GM18858 (cell line): Measurements from ENCODE around the gene KAT14.
"Not testable (repeated sequence)": the region's sequence is repeated elsewhere in the genome, so short reads cannot be mapped to it uniquely, and the experiment has no call there.

ENCODE experiments used
- ATAC-seq: cut with Tn5 transposase; IDR thresholded peaks from one replicate; pipeline ENCODE4 v1.9.1; 2021; ENCODE audit not compliant: unreplicated experiment

KAT14 gene, protein sequence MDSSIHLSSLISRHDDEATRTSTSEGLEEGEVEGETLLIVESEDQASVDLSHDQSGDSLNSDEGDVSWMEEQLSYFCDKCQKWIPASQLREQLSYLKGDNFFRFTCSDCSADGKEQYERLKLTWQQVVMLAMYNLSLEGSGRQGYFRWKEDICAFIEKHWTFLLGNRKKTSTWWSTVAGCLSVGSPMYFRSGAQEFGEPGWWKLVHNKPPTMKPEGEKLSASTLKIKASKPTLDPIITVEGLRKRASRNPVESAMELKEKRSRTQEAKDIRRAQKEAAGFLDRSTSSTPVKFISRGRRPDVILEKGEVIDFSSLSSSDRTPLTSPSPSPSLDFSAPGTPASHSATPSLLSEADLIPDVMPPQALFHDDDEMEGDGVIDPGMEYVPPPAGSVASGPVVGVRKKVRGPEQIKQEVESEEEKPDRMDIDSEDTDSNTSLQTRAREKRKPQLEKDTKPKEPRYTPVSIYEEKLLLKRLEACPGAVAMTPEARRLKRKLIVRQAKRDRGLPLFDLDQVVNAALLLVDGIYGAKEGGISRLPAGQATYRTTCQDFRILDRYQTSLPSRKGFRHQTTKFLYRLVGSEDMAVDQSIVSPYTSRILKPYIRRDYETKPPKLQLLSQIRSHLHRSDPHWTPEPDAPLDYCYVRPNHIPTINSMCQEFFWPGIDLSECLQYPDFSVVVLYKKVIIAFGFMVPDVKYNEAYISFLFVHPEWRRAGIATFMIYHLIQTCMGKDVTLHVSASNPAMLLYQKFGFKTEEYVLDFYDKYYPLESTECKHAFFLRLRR

DNA sequence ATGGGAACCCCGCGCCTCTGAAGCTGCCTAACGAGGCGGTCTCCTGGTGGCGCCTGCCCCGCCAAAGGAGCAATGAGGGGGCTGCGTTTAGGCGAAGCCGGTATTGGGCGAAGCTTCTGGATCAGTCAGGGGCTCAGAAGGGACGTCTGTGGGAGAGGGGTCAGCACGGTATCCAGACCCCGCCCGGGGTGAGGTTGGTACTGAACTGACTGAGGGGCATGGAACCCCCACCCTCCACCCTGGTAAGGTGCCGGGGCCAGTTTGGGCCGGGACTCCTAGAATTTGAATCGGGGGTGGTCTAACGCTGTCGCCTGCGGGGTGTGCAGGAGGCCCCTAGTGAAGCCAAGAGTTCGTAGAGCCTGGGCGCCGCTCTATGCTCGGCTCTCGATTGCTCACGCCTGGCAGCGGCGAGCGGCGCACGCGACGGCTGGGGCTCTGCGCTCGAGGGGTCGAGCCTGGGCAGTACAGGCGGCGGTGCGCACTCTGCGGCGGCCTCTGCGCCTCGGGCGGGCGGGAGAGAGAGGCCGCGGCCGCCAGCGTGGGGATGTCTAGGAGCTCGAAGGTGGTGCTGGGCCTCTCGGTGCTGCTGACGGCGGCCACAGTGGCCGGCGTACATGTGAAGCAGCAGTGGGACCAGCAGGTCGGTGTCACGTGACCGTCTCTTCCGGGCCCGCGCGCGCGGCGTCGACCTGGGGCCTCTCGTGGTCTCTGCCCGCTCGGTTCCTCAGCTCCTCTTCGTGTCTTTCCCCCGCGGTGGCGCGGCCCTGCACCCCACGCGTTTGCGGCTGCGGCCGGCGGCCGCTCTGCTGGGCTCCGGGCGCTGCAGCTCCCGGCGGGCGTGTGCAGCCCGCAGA is at the start of gene KAT14, which contains the start of gene PET117:
Gene KAT14 (plus strand): TSS at position 452 of the 854 bp plus-strand sequence. CDS start 4,798 bp downstream, outside the sequence.
Gene PET117 (plus strand): TSS at position 452 of the 854 bp plus-strand sequence. CDS start 93 bp downstream, at position 545.
- peak; percentile 84 for ATAC-seq

GRCh38 chr20:18088298-18088697 is 49.4 kb upstream of the KAT14 start:
- not testable (repeated sequence) for ATAC-seq

DNA sequence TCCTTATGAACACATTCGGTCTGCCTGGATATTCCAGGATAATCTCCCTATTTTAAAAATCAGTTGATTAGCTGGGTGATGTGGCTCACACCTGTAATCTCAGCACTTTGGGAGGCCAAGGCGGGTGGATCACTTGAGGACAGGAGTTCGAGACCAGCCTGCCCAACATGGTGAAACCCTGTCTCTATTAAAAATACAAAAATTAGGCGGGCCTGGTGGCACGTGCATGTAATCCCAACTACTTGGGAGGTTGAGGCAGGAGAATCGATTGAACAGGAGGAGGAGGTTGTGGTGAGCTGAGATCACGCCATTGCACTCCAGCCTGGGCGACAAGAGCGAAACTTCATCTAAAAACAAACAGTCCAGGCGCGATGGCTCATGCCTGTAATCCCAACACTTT is 48.8 kb upstream of the KAT14 start:
- not testable (repeated sequence) for ATAC-seq

DNA sequence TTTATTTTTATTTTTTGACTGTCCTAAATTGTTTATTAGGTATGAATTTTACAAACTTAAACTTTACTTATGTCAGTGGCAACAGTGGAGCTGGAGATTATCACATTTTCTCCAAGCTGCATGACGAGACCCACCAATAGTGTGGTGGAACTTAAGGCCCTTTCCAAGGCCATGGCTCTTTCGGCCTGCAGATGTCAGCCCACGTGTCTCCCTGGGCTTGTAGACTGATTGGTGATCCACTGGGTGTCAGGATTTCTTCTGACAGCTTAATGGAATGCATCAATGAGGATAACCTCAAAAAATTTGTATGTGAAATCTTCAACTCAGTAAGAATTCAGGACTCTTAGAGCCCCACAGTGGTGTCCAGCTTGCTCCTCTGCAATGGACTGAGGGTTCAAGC is 47.6 kb upstream of the KAT14 start:
- ATAC-seq: no peak

DNA sequence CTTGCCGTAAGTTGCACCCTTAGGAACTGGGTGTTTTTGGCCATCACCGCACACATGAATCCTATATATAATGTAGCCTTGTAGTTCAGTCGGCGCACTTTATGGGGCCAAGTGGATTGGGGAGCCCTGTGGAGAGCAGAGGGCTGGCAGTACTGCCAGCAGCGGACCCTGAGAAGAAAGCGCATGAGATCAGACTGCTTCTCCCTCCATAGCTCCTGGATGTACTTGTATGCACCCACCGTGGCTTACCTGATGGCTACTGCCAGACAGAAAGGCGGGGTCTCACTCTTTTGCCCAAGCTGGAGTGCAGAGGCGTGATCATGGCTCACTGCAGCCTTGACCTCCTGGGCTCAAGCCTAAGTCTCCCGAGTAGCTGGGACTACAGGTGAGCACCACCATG is 47.2 kb upstream of the KAT14 start:
- no peak for ATAC-seq

DNA sequence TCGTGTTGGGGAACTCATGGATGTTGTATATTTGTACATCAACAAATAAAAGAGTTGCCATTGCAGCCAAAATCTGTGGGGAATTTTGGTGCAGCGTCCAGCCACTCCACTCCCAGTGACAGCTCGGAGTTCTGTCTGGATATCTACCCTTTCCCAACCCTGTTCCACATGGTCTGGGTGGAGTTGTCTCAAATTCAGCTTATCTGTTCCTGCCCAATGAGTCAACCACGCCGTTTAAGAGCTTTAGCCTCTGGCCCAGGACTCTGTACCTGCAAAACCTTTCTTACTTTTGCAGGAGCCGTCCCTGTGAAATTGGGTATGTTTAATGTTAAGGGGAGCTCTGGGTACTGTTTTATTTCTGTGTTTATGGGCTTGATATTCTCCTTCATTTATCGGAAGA is 46.0 kb upstream of the KAT14 start:
- no peak for ATAC-seq

DNA sequence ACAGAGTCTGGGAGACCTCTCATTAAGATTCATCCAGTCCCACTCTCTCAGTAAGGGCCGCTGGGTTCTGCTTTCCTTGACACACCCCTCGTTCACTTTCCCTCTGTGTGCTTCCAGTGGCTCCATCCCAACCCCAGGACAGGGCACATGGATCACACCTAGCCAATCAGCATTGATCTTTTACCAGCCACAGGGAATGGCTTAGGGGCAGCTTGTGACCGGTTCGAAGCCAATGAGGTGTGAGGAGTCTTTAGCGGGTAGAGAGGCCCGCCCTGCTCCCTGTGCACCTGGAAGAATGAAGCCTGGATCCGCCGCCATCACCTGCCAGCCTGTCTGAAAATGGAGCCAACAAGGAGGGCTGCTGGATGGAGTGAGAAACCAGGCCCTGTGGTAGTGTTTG is 44.8 kb upstream of the KAT14 start:
- ATAC-seq: no peak

DNA sequence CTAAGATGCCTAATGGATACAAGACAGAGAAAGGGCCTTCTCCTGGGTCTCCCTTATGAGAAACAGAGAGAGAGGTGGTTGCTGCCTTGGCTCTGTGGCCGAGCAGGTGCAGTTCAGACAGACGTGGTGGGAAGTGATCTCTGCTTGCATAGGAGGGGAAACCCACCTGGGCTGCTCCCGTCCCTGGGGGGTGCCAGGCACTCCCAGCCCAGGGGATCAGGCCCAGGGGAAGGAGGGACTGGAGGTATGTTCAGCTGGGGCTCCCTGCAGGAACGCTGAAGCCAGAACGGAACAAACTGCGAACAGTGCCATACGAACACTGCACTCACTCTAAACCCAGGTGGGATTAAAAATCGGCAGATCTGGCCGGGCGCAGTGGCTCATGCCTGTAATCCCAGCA is 44.3 kb upstream of the KAT14 start:
- ATAC-seq: no peak

GRCh38 chr20:18094191-18094590 is 43.5 kb upstream of the KAT14 start:
- no peak for ATAC-seq

DNA sequence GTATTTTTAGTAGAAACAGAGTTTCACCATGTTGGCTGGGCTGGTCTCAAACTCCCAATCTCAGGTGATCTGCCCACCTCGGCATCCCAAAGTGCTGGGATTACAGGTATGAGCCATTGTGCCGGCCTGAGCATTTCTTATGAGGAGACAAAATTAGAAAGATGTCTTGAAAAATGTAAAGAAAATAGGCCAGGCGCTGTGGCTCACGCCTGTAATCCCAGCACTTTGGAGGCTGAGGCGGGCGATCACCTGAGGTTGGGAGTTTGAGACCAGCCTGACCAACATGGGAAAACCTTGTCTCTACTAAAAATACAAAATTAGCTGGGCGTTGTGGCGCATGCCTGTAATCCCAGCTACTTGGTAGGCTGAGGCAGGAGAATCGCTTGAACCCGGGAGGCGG is 37.1 kb upstream of the KAT14 start:
- not testable (repeated sequence) for ATAC-seq

DNA sequence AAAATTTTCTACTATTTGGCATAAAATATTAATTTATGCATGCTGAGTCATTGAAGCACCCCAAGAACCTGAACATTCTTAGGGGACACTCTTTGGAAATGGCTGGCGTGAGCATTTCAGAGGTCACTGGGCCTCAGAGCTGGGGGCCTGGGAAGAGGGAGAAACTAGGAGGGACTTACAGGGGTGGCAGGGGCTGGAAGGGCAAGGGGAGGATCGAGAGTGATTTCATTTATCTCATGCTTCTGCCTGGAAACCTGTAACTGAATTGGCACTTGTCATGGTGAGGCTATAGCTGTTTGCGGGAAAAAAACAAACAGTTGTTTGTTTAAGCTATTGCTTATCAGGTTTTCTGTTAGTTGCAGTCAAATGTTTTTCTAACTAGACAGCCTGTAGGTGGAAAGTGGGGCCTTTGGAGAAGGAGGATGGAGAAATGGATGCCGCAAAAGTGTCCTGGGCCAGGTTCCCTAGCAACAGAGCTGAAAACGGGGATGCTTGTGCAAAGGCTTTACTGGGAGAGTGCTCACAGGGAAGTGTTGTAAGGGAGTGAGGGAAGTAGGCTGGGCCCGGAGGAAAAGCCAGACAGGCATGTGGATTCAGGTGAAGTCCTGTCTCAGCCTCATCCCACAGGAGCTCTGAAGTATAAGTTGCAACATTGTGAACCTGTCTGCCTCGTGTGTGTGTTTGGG is 36.4 kb upstream of the KAT14 start:
- ATAC-seq: no peak

GRCh38 chr20:18103497-18103896 is 34.2 kb upstream of the KAT14 start:
- ATAC-seq: no peak

- no peak for ATAC-seq
These were observed 29.3 kb upstream of the KAT14 start for GRCh38 chr20:18108326-18108725.

GRCh38 chr20:18128574-18128973 is 9.1 kb upstream of the KAT14 start:
- not testable (repeated sequence) for ATAC-seq

DNA sequence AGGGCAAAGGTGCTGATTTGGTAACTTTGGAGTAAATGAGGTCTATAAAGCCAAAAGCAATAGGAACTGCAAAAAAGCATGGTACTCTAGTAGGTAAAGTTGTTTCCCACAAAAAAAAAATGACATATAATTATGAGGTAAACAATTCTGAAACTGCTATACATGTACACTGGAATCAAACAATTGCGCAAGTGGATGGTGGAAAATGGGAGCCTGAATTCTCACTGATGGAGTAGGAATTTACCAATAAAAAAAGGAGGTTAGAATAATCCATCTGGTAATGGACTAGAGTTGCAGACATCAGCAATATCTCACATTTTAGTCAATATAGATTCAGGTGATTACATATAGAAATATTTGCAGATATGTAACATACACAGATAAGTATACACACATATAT is 5.0 kb upstream of the KAT14 start:
- ATAC-seq: no peak

- no peak for ATAC-seq
These were observed 3.7 kb upstream of the KAT14 start for GRCh38 chr20:18133962-18134361.

DNA sequence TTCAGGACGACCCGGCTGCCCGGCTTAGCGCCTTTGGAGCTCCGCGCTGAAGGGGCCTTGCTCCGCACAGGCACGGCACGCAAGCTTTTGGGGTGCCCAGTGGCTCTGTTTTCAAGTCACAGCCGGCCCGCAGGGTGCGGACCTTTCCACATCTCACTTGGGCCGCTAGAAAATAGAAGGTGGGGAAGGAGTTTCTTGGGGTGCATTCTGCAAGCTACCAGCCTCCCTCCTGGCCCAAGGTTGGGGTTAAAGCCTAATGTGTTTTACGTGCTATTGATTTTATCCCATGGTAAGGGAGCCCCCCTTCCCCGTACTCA is 561 bp downstream of the KAT14 start:
- peak; percentile 1 for ATAC-seq

DNA sequence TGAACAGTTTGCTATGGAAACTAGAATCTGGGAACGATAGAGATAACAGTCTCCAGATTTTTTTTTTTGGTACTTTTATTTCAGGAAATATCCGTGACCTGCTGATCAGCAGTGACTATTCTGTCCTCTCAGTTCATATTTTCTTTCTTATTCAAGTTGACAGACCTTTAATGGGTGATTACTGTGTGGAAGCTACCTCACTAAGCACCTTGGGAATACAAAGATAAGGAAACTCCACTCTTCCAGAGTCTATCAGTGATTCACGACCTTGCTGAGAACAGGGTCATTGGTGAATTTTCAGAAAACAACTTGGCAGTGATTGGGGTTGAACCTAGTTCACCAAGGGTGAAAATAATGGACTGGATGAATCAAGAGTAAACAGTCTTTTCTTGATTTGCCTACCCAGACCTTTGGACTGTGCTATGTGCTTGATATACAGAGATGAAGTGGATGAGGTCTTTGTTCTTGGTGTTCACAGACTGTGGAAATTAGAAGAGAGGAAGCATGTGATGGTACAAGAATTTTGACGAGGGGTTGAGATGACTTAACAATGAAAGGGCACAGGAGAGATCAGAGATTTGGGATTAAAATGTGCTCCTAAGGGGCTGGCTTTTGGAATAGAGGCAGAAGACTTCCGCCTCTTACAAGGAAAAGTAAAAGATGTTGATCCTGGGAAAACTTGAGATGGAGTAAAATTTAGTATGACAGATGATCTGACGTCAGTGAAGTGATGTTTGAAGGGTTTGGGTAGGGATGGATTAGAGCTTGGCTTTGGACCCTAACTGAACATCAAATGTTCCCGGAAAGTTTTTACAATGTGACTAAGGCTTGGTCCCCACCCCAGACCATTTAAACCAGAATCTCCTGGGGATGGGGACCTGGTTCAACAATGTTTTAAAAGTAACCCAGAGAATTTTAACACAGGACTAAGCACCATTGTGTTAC is 1.2 kb downstream of the KAT14 start:
- no peak for ATAC-seq

GRCh38 chr20:18139832-18140231 is 2.2 kb downstream of the KAT14 start:
- no peak for ATAC-seq
